K562 (cell line): ENCODE measurements around the gene CGB8. TPM values are rescaled to one million over a fixed set of nuclear protein-coding genes. Genes with fewer than 3 reads are reported as not detected.

Source experiments
- ATF7 ChIP-seq: fragments of 450-650 bp; IDR thresholded peaks from 2 replicates; pipeline ENCODE4 v1.7.1; 2014; ENCODE audit warnings: mild to moderate bottlenecking, moderate library complexity
- C11orf30 ChIP-seq: fragments of 450-650 bp; IDR thresholded peaks from 2 replicates; pipeline ENCODE4 v1.6.1; 2016; ENCODE audit warnings: low read depth, mild to moderate bottlenecking
- CCAR2 ChIP-seq: fragments of 200-400 bp; formaldehyde crosslinking; IDR thresholded peaks from 2 replicates; pipeline ENCODE4 v1.6.1; 2017; ENCODE audit warnings: mild to moderate bottlenecking, low read depth, low read length
- DACH1 ChIP-seq: fragments of 450-650 bp; IDR thresholded peaks from 2 replicates; pipeline ENCODE4 v1.6.1; 2018; ENCODE audit not compliant: partially characterized antibody
- E2F4 ChIP-seq: sonication (generic); formaldehyde crosslinking; IDR thresholded peaks from 2 replicates; pipeline ENCODE4 v1.8.0; 2022; ENCODE audit warnings: mild to moderate bottlenecking, low read depth, missing genetic modification reagents
- KDM4B ChIP-seq, 2 experiments: fragments of 450-650 bp in 1 of 2; sonication (generic) in 1 of 2; IDR thresholded peaks; 2 replicates each; pipeline ENCODE4 v1.6.1; 2016 to 2017; ENCODE audit warnings: borderline replicate concordance in 2 of 2, antibody characterized with exemption in 1 of 2, low read depth in 1 of 2, mild to moderate bottlenecking in 1 of 2
- L3MBTL2 ChIP-seq: fragments of 450-650 bp; IDR thresholded peaks from 2 replicates; pipeline ENCODE4 v1.6.1; 2016; ENCODE audit warnings: mild to moderate bottlenecking, moderate library complexity
- PATZ1 ChIP-seq: fragments of 250-450 bp; sonication (Bioruptor Pico); IDR thresholded peaks from 2 replicates; pipeline ENCODE4 v1.5.0; 2020; ENCODE audit warnings: mild to moderate bottlenecking, borderline replicate concordance
- PHF8 ChIP-seq: fragments of 200-600 bp; sonication (generic); IDR thresholded peaks from 2 replicates; pipeline ENCODE4 v1.6.1; 2012; ENCODE audit warnings: mixed run types, mild to moderate bottlenecking, inconsistent platforms, low read length, moderate library complexity, borderline replicate concordance
- PTRF ChIP-seq: fragments of 450-650 bp; IDR thresholded peaks from 2 replicates; pipeline ENCODE4 v1.6.1; 2016; ENCODE audit warnings: mild to moderate bottlenecking, missing genetic modification characterization, missing compliant biosample characterization
- RBBP5 ChIP-seq: fragments of 200-600 bp; sonication (generic); IDR thresholded peaks from 2 replicates; pipeline ENCODE4 v1.6.1; 2012; ENCODE audit warnings: borderline replicate concordance, mild to moderate bottlenecking, low read length, control low read depth, inconsistent platforms; ENCODE audit not compliant: insufficient read depth, poor library complexity, severe bottlenecking
- RCOR1 ChIP-seq, 2 experiments: IDR thresholded peaks; 2 replicates each; pipeline ENCODE4 v1.6.1; 2012; ENCODE audit warnings: low read depth in 2 of 2, low read length in 2 of 2, borderline replicate concordance in 1 of 2, improper control_type of control experiment in 1 of 2
- STAT5A ChIP-seq: IDR thresholded peaks from 2 replicates; pipeline ENCODE4 v1.6.1; 2012; ENCODE audit warnings: low read length, inconsistent platforms, borderline replicate concordance
- TAF9B ChIP-seq: fragments of 450-650 bp; IDR thresholded peaks from 2 replicates; pipeline ENCODE4 v1.6.1; 2018; ENCODE audit warnings: mild to moderate bottlenecking; ENCODE audit not compliant: partially characterized antibody
- THRB ChIP-seq: fragments of 450-650 bp; formaldehyde crosslinking; conservative IDR thresholded peaks from 2 replicates; pipeline ENCODE4 v1.4.0; 2022; ENCODE audit warnings: mild to moderate bottlenecking, missing genetic modification characterization
- ZKSCAN3 ChIP-seq: fragments of 250-450 bp; sonication (Bioruptor Pico); IDR thresholded peaks from 2 replicates; pipeline ENCODE4 v1.4.0; 2020
- polyA plus RNA-seq, 8 experiments: library from polyadenylated mRNA; depleted of rRNA in 4 of 8; stranded (reverse) in 5 of 8; unstranded in 3 of 8; fragments of >200 nt; fragmentation: Nextera tagmentation in 2 of 8; fragmentation: Illumina TruSeq in 1 of 8; extraction: Ambion mirVana in 2 of 8; extraction: Trizol in 1 of 8; gene quantifications; 2 replicates each; pipeline versions ENCODE4 v1.2.1 to v1.2.3, GENCODE V29; 2011 to 2014; ENCODE audit warnings: inconsistent platforms in 1 of 8, missing spikeins in 1 of 8
- total RNA-seq, 7 experiments: library from RNA; depleted of rRNA in 6 of 7; stranded (reverse); fragments of >200 nt in 6 of 7; fragmentation: Illumina TruSeq in 2 of 7; extraction: Trizol in 2 of 7; gene quantifications; 2 replicates each; pipeline versions ENCODE4 v1.2.1 to v1.2.3, GENCODE V29; 2011 to 2021; ENCODE audit warnings: low replicate concordance in 1 of 7
- TF ChIP-seq, protein P1 (sequence below): sonication (generic); formaldehyde crosslinking; IDR thresholded peaks from 2 replicates; pipeline ENCODE4 v1.8.1; 2023; ENCODE audit warnings: missing genetic modification reagents, mild to moderate bottlenecking, borderline replicate concordance

CGB8 gene
- total and polyA plus RNA-seq, 9 of the 15 experiments (the other 6 are each of a cell fraction or from before 2014, with no cell fraction given) = not detected

GRCh38 chr19:49085020-49085867, 36.3 kb upstream of the CGB8 start, which contains the start of gene SNRNP70 (continued):
- TF ChIP-seq PHF8 (peak; percentile 95), C11orf30 (peak; percentile 73), L3MBTL2 (peak; percentile 35), ATF7 (peak; percentile 83; the same call in 1 of the 2 replicates), STAT5A (peak; percentile 26; the same call in 1 of the 2 replicates), KDM4B (IDR thresholded peaks at IDR 0.05; ENCODE audit: borderline replicate concordance in 2 of 2, low read depth in 1 of 2) (peak in 1 of 2 experiments; percentile 78; a peak in 1 of 4 replicates), PATZ1 (CRISPR knock-in tag) (no peak), THRB (CRISPR knock-in tag) (peak; percentile 73; the same call in 1 of the 2 replicates), RBBP5 (peak; percentile 94), E2F4 (CRISPR knock-in tag) (peak; percentile 19; the same call in 1 of the 2 replicates), CCAR2 (no peak), DACH1 (no peak), PTRF (tag) (no peak), ZKSCAN3 (CRISPR knock-in tag) (no peak), RCOR1 (IDR thresholded peaks at IDR 0.05; ENCODE audit: borderline replicate concordance in 1 of 2, low read depth in 2 of 2, low read length in 2 of 2) (0 out of 4 replicates have a peak, but pooled peaks of 1 of the 2 experiments have one; percentile 34), TAF9B (peak; percentile 98)
- TF ChIP-seq, protein P1, sequence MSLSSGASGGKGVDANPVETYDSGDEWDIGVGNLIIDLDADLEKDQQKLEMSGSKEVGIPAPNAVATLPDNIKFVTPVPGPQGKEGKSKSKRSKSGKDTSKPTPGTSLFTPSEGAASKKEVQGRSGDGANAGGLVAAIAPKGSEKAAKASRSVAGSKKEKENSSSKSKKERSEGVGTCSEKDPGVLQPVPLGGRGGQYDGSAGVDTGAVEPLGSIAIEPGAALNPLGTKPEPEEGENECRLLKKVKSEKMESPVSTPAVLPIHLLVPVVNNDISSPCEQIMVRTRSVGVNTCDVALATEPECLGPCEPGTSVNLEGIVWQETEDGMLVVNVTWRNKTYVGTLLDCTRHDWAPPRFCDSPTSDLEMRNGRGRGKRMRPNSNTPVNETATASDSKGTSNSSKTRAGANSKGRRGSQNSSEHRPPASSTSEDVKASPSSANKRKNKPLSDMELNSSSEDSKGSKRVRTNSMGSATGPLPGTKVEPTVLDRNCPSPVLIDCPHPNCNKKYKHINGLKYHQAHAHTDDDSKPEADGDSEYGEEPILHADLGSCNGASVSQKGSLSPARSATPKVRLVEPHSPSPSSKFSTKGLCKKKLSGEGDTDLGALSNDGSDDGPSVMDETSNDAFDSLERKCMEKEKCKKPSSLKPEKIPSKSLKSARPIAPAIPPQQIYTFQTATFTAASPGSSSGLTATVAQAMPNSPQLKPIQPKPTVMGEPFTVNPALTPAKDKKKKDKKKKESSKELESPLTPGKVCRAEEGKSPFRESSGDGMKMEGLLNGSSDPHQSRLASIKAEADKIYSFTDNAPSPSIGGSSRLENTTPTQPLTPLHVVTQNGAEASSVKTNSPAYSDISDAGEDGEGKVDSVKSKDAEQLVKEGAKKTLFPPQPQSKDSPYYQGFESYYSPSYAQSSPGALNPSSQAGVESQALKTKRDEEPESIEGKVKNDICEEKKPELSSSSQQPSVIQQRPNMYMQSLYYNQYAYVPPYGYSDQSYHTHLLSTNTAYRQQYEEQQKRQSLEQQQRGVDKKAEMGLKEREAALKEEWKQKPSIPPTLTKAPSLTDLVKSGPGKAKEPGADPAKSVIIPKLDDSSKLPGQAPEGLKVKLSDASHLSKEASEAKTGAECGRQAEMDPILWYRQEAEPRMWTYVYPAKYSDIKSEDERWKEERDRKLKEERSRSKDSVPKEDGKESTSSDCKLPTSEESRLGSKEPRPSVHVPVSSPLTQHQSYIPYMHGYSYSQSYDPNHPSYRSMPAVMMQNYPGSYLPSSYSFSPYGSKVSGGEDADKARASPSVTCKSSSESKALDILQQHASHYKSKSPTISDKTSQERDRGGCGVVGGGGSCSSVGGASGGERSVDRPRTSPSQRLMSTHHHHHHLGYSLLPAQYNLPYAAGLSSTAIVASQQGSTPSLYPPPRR (CRISPR knock-in tag) = peak; percentile 39; the same call in 1 of the 2 replicates
